ENCODE measurements around the gene RBM18.

The RBM18 gene

GRCh38 chr9:122297512-122297911 lies 32.9 kb upstream of the RBM18 start:
- no peak for TF ChIP-seq CTCF (IDR thresholded peaks at IDR 0.05; ENCODE audit: control insufficient read depth, extremely low read depth, insufficient read depth)
- no peak for DNase-seq (ENCODE audit: low read depth)
- no peak overlapping the region for H3K4me3 ChIP-seq (ENCODE audit: low read depth, low read length)

GRCh38 chr9:122294531-122294930 lies 29.9 kb upstream of the RBM18 start:
- DNase-seq (ENCODE audit: low read depth) = peak; percentile 64
- no peak overlapping the region for H3K4me3 ChIP-seq (ENCODE audit: low read depth, low read length)
- TF ChIP-seq CTCF (IDR thresholded peaks at IDR 0.05; ENCODE audit: control insufficient read depth, extremely low read depth, insufficient read depth) = no peak

- DNase-seq (ENCODE audit: low read depth) = no peak
Observed at GRCh38 chr9:122291458-122291857, 26.8 kb upstream of the RBM18 start.

GRCh38 chr9:122287214-122287720 lies 22.6 kb upstream of the RBM18 start:
- TF ChIP-seq CTCF (IDR thresholded peaks at IDR 0.05; ENCODE audit: control insufficient read depth, extremely low read depth, insufficient read depth) = no peak
- H3K4me3 ChIP-seq (ENCODE audit: low read depth, low read length) = no peak overlapping the region
- no peak for DNase-seq (ENCODE audit: low read depth)

More at GRCh38 chr9:122291458-122291857, 26.8 kb upstream of the RBM18 start:
- TF ChIP-seq CTCF (IDR thresholded peaks at IDR 0.05; ENCODE audit: control insufficient read depth, extremely low read depth, insufficient read depth) = no peak
- no peak overlapping the region for H3K4me3 ChIP-seq (ENCODE audit: low read depth, low read length)

GRCh38 chr9:122286764-122287163 lies 22.1 kb upstream of the RBM18 start:
- H3K4me3 ChIP-seq (ENCODE audit: low read depth, low read length) = no peak overlapping the region

GRCh38 chr9:122281368-122281767 lies 16.7 kb upstream of the RBM18 start:
- TF ChIP-seq CTCF (IDR thresholded peaks at IDR 0.05; ENCODE audit: control insufficient read depth, extremely low read depth, insufficient read depth) = no peak
- DNase-seq (ENCODE audit: low read depth) = no peak
- H3K4me3 ChIP-seq (ENCODE audit: low read depth, low read length) = no peak overlapping the region

More at GRCh38 chr9:122286764-122287163, 22.1 kb upstream of the RBM18 start:
- no peak for DNase-seq (ENCODE audit: low read depth)
- no peak for TF ChIP-seq CTCF (IDR thresholded peaks at IDR 0.05; ENCODE audit: control insufficient read depth, extremely low read depth, insufficient read depth)

- no peak for TF ChIP-seq CTCF (IDR thresholded peaks at IDR 0.05; ENCODE audit: control insufficient read depth, extremely low read depth, insufficient read depth)
- no peak overlapping the region for H3K4me3 ChIP-seq (ENCODE audit: low read depth, low read length)
Observed at GRCh38 chr9:122277285-122277897, 12.8 kb upstream of the RBM18 start.

More at GRCh38 chr9:122277285-122277897, 12.8 kb upstream of the RBM18 start:
- DNase-seq (ENCODE audit: low read depth) = no peak
